Panc1 (cell line): ENCODE data around the gene LDLR. TPM values are rescaled to one million over a fixed set of nuclear protein-coding genes. Genes with fewer than 3 reads are reported as not detected.
A peak's percentile ranks its signal among the peaks of the same experiment; 100 is the strongest.

Experiments used
- ATAC-seq: fragments of 200-7000 bp; cut with Tn5 transposase; 2 replicates; pipeline ENCODE4 v1.9.1; 2020; ENCODE audit warnings: mild to moderate bottlenecking, moderate library complexity
- BruUV-seq: library from RNA; stranded (reverse); fragments of 400-500 nt; replicated peaks from 2 replicates; lab custom pipeline; 2021; lab: Mats Ljungman, UMichigan
- CTCF ChIA-PET: fragments of 300-600 bp; sonication (Branson Sonifier 250); formaldehyde crosslinking; loops from one replicate; lab custom pipeline; 2022; ENCODE audit warnings: antibody characterized with exemption; lab: Charles Lee
- POLR2A ChIA-PET: fragments of 300-600 bp; sonication (Branson Sonifier 250); formaldehyde crosslinking; loops from one replicate; lab custom pipeline; 2022; ENCODE audit warnings: antibody characterized with exemption; lab: Charles Lee
- DNase-seq: peaks from one replicate; pipeline ENCODE4 v3.0.0-alpha.2; 2010; ENCODE audit warnings: low read depth, low spot score
- H3K27ac ChIP-seq: 2 replicates; pipeline ENCODE4 v1.5.1; 2011; ENCODE audit warnings: mild to moderate bottlenecking, low read length, inconsistent platforms
- H3K27me3 ChIP-seq: fragments of 200-500 bp; sonication (Bioruptor generic); 2 replicates; pipeline ENCODE4 v1.6.0; 2014; ENCODE audit warnings: low read length, inconsistent platforms; ENCODE audit not compliant: control insufficient read depth, insufficient read depth
- H3K36me3 ChIP-seq: fragments of 200-500 bp; sonication (Bioruptor generic); 2 replicates; pipeline ENCODE4 v1.5.1; 2014; ENCODE audit warnings: inconsistent platforms, mild to moderate bottlenecking, low read length, moderate library complexity; ENCODE audit not compliant: control insufficient read depth, insufficient read depth
- H3K4me1 ChIP-seq: 2 replicates; pipeline ENCODE4 v1.5.1; 2011; ENCODE audit warnings: inconsistent platforms, mild to moderate bottlenecking, low read length, moderate library complexity; ENCODE audit not compliant: control insufficient read depth, insufficient read depth
- H3K4me3 ChIP-seq, 2 experiments: 2 replicates each; pipeline ENCODE4 v1.5.1; 2011 to 2012; ENCODE audit warnings: low read depth in 2 of 2, low read length in 2 of 2, mild to moderate bottlenecking in 2 of 2, inconsistent platforms in 1 of 2, moderate library complexity in 1 of 2
- H3K9me3 ChIP-seq: fragments of 200-500 bp; sonication (Bioruptor generic); 2 replicates; pipeline ENCODE4 v1.5.1; 2014; ENCODE audit warnings: low read depth, mild to moderate bottlenecking, inconsistent platforms, low read length, moderate library complexity; ENCODE audit not compliant: control insufficient read depth, insufficient read depth
- POLR2AphosphoS5 ChIP-seq: IDR thresholded peaks from 2 replicates; pipeline ENCODE4 v1.6.1; 2012; ENCODE audit warnings: mild to moderate bottlenecking, low read depth, low read length, moderate library complexity
- SIN3A ChIP-seq: IDR thresholded peaks from 2 replicates; pipeline ENCODE4 v1.6.1; 2012; ENCODE audit warnings: low read depth, mild to moderate bottlenecking, low read length, moderate library complexity, borderline replicate concordance; ENCODE audit not compliant: insufficient read depth
- TCF7L2 ChIP-seq: IDR thresholded peaks from 2 replicates; pipeline ENCODE4 v1.6.1; 2011; ENCODE audit warnings: mild to moderate bottlenecking, low read depth, low read length, inconsistent platforms
- in situ Hi-C: cut with HindIII; loops from 2 replicates; pipeline ENCODE4 v1.10.0; 2016; ENCODE audit warnings: low sequenced_read_pairs, low pct_unique_long_range_greater_than_20kb
- intact Hi-C: fragments of 100-400 bp; cut with micrococcal nuclease; formaldehyde crosslinking; loops from one replicate; pipeline ENCODE4 v1.10.0; 2022; ENCODE audit not compliant: unreplicated experiment
- total RNA-seq: library from RNA; stranded (reverse); gene quantifications from one replicate; pipeline ENCODE4 v1.2.1, GENCODE V29; 2021; ENCODE audit not compliant: unreplicated experiment
- TF ChIP-seq, protein P1 (sequence below), 2 experiments: IDR thresholded peaks; 2 replicates each; pipeline ENCODE4 v1.6.1; 2011 to 2012; ENCODE audit warnings: low read depth in 2 of 2, control low read depth in 1 of 2, low read length in 1 of 2, mild to moderate bottlenecking in 1 of 2, moderate library complexity in 1 of 2; ENCODE audit not compliant: insufficient read depth in 1 of 2
- TF ChIP-seq, protein P2 (sequence below): fragments of 450-650 bp; IDR thresholded peaks from 2 replicates; pipeline ENCODE4 v1.5.1; 2017; ENCODE audit warnings: mild to moderate bottlenecking

The LDLR gene
- total RNA-seq, 1 experiment from 2014 or later, result 203 TPM

DNA sequence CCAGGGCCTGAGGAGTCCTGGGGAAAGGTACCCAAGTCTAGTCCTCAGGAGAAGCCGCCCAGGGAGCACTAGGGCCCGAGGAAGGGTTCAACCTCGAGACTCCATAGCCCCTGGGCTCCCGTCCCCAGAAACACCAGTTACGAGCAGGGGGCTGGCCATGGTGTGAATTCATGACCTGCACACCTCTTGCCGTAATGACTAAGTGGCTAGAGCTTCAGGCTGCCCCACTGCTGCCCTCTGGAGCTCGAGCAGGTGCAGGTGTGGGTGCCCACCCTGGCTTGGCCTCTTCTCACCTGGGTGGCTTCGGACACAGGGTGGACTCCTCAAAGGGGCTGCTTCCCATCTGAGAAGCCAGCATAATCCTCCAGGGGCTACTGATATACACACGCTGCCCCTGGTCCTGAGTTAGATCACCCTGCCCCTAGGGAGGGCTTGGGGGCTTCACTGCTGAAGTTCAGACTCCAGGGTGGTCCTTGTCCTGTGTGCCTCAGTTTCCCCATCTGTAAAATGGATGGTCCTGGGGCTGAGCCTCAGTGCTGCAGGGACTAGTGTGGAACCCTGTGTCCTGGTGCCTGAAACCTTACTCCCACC, 52.8 kb downstream of the LDLR start:
- POLR2A ChIA-PET, result no interaction called here
- H3K27ac ChIP-seq, result peak overlapping the region; percentile 97
- no TSS peak for BruUV-seq
- H3K4me1 ChIP-seq, result peaks cover 44% of the 10 kb centered on the region
- H3K9me3 ChIP-seq, result no peaks in the 10 kb centered on the region
- peak; percentile 5; the same call in 1 of the 2 replicates for ATAC-seq
- in situ Hi-C loops (no loop called here), intact Hi-C loops (no loop called here)
- CTCF ChIA-PET, result interaction anchor here (0.6 kb wide), 2 partner anchors 13 to 24 kb away, joined by 3 read pairs; no protein-coding TSS in a partner anchor
- TF ChIP-seq, protein P1, sequence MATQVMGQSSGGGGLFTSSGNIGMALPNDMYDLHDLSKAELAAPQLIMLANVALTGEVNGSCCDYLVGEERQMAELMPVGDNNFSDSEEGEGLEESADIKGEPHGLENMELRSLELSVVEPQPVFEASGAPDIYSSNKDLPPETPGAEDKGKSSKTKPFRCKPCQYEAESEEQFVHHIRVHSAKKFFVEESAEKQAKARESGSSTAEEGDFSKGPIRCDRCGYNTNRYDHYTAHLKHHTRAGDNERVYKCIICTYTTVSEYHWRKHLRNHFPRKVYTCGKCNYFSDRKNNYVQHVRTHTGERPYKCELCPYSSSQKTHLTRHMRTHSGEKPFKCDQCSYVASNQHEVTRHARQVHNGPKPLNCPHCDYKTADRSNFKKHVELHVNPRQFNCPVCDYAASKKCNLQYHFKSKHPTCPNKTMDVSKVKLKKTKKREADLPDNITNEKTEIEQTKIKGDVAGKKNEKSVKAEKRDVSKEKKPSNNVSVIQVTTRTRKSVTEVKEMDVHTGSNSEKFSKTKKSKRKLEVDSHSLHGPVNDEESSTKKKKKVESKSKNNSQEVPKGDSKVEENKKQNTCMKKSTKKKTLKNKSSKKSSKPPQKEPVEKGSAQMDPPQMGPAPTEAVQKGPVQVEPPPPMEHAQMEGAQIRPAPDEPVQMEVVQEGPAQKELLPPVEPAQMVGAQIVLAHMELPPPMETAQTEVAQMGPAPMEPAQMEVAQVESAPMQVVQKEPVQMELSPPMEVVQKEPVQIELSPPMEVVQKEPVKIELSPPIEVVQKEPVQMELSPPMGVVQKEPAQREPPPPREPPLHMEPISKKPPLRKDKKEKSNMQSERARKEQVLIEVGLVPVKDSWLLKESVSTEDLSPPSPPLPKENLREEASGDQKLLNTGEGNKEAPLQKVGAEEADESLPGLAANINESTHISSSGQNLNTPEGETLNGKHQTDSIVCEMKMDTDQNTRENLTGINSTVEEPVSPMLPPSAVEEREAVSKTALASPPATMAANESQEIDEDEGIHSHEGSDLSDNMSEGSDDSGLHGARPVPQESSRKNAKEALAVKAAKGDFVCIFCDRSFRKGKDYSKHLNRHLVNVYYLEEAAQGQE (IDR thresholded peaks at IDR 0.05; ENCODE audit: insufficient read depth in 1 of 2, low read depth in 2 of 2, low read length in 1 of 2), result no peak
- TF ChIP-seq SIN3A (no peak), TCF7L2 (no peak), POLR2AphosphoS5 (no peak)
- TF ChIP-seq, protein P2, sequence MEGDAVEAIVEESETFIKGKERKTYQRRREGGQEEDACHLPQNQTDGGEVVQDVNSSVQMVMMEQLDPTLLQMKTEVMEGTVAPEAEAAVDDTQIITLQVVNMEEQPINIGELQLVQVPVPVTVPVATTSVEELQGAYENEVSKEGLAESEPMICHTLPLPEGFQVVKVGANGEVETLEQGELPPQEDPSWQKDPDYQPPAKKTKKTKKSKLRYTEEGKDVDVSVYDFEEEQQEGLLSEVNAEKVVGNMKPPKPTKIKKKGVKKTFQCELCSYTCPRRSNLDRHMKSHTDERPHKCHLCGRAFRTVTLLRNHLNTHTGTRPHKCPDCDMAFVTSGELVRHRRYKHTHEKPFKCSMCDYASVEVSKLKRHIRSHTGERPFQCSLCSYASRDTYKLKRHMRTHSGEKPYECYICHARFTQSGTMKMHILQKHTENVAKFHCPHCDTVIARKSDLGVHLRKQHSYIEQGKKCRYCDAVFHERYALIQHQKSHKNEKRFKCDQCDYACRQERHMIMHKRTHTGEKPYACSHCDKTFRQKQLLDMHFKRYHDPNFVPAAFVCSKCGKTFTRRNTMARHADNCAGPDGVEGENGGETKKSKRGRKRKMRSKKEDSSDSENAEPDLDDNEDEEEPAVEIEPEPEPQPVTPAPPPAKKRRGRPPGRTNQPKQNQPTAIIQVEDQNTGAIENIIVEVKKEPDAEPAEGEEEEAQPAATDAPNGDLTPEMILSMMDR, result no peak
- H3K4me3 ChIP-seq, result no peak overlapping the region
- no peaks in the 10 kb centered on the region for H3K27me3 ChIP-seq
- H3K36me3 ChIP-seq, result no peaks in the 10 kb centered on the region
- no peak for DNase-seq

DNA sequence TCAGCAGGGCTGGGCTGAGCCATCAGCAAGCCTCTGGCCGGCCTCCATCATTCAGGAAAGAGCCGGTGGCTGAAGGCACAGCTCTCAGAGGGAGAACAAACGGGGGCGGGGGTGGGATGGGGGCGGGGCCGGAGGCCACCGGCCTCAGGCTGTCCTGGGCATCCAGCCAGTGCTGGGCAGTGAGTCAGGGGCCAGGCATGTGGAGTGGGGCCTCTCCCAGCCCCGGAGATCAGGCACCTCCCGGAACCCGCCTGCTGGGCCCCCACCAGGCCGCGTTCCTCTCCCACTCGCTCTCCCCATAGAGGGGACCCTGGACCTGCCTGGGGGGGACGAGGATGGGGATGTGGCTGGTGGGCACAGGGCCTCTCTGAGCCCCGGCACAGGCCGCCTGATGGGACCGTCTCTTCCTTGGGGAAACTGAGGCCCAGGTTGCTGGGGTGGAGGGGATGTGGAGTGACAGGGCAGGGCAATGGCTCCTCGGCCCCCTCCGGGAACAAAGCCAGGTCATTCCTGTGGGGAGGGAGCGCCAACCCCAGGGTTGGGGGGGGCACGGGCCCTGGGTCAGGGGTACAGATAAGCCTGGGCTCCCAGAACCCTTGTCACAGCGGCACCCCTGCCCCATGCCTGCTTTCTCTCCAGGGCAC, 53.4 kb downstream of the LDLR start:
- ATAC-seq (peak; percentile 73), DNase-seq (peak; percentile 59)
- BruUV-seq, result no TSS peak
- in situ Hi-C loops, result no loop called here
- no peaks in the 10 kb centered on the region for H3K9me3 ChIP-seq
- no peaks in the 10 kb centered on the region for H3K36me3 ChIP-seq
- CTCF ChIA-PET, result interaction anchor here (0.6 kb wide), 1 partner anchor 23 kb away, joined by 3 read pairs; no protein-coding TSS in a partner anchor
- H3K27me3 ChIP-seq, result no peaks in the 10 kb centered on the region
- H3K27ac ChIP-seq, result peak overlapping the region; percentile 97
- TF ChIP-seq, protein P2, result no peak
- 0 out of 2 replicates have a peak, but pooled peaks have one; percentile 36 for TF ChIP-seq SIN3A
- TF ChIP-seq, protein P1 (IDR thresholded peaks at IDR 0.05; ENCODE audit: insufficient read depth in 1 of 2, low read depth in 2 of 2, low read length in 1 of 2), result 0 out of 4 replicates have a peak, but pooled peaks of 1 of the 2 experiments have one; percentile 33
- peak; percentile 64 for TF ChIP-seq POLR2AphosphoS5
- TF ChIP-seq TCF7L2, result no peak
- peaks cover 39% of the 10 kb centered on the region for H3K4me1 ChIP-seq
- POLR2A ChIA-PET, result no interaction called here
- H3K4me3 ChIP-seq, result 0 out of 4 replicates have a peak overlapping the region, but pooled peaks of 1 of the 2 experiments have one; percentile 14
- intact Hi-C loops, result no loop called here
